ENCODE results near the gene RASD2. TPM values are rescaled to one million over a fixed set of nuclear protein-coding genes. Genes with fewer than 3 reads are reported as not detected.

Gene RASD2
- total and polyA plus RNA-seq, 9 donors: 0.24 to 4.4 (median 2.8) TPM

DNA sequence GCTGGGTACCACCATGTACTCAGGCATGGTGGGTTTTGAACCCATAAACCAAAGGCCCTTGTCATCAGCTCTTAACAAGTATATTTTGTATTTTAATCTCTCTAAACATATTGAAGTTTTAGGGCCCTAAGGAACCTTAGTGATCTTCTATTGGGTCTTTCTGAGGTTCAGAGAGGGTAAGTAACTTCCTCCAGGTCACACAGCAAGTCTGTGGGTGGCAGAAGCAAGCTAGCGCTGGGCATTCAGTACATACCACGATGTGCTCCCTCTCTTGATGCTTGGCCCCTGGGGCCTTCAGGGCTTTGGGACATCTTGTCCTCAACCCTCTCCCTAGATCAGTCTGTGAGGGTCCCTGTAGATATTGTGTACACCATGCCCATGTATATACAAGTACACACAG is 12.7 kb downstream of the RASD2 start:
- no peak overlapping the region for H3K27ac ChIP-seq
- 64 to 96% (median 91%) methylated on average over 2 of the region's 2 CpGs for WGBS, 3 donors
- no peak overlapping the region for H3K4me3 ChIP-seq
- H3K4me1 ChIP-seq (ENCODE audit: insufficient read depth): peaks cover 8% of the 10 kb centered on the region
- no peak for TF ChIP-seq EP300 (IDR thresholded peaks at IDR 0.05)
- TF ChIP-seq, protein P1, sequence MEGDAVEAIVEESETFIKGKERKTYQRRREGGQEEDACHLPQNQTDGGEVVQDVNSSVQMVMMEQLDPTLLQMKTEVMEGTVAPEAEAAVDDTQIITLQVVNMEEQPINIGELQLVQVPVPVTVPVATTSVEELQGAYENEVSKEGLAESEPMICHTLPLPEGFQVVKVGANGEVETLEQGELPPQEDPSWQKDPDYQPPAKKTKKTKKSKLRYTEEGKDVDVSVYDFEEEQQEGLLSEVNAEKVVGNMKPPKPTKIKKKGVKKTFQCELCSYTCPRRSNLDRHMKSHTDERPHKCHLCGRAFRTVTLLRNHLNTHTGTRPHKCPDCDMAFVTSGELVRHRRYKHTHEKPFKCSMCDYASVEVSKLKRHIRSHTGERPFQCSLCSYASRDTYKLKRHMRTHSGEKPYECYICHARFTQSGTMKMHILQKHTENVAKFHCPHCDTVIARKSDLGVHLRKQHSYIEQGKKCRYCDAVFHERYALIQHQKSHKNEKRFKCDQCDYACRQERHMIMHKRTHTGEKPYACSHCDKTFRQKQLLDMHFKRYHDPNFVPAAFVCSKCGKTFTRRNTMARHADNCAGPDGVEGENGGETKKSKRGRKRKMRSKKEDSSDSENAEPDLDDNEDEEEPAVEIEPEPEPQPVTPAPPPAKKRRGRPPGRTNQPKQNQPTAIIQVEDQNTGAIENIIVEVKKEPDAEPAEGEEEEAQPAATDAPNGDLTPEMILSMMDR (IDR thresholded peaks at IDR 0.05): no peak
- TF ChIP-seq POLR2A (IDR thresholded peaks at IDR 0.05): no peak
- intact Hi-C loops (cut with DNase I): no loop called here
- DNase-seq: no peak
- no peaks in the 10 kb centered on the region for H3K36me3 ChIP-seq
- no peaks in the 10 kb centered on the region for H3K27me3 ChIP-seq
- H3K9me3 ChIP-seq: no peaks in the 10 kb centered on the region

DNA sequence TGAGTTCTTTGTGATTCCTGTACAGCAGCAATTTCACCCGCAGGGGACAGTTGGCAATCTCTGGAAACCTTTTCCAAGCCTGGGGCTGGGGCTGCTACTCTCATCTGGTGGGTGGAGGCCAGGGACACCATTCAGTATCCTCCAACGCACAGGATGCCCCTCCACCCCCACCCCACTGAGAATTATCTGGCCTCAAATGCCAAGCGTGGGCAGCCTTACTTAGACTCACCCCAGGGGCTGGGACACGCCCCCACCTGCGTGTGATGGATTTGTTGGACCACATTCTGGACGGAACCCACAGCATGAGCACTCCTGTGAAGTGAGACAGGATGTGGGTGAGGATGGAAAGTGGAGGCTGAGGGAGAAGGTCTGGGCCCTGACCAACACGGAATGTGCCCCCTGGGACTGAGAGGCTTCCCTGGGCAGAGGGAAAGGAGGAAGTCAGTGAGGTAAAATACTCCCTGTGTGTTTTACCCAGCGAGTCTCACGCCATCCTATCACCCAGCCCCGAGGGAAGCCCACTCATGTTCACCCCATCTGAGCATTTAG is 13.7 kb downstream of the RASD2 start:
- DNase-seq: no peak
- H3K9me3 ChIP-seq: no peaks in the 10 kb centered on the region
- WGBS, 3 donors: 71 to 78% (median 72%) methylated on average over 10 of the region's 10 CpGs
- no peaks in the 10 kb centered on the region for H3K36me3 ChIP-seq
- H3K4me1 ChIP-seq (ENCODE audit: insufficient read depth): peaks cover 2% of the 10 kb centered on the region
- TF ChIP-seq POLR2A (IDR thresholded peaks at IDR 0.05) (no peak), EP300 (IDR thresholded peaks at IDR 0.05) (no peak)
- TF ChIP-seq, protein P1 (IDR thresholded peaks at IDR 0.05): no peak
- no peaks in the 10 kb centered on the region for H3K27me3 ChIP-seq
- H3K27ac ChIP-seq: no peak overlapping the region
- H3K4me3 ChIP-seq: no peak overlapping the region
- intact Hi-C loops (cut with DNase I): no loop called here

DNA sequence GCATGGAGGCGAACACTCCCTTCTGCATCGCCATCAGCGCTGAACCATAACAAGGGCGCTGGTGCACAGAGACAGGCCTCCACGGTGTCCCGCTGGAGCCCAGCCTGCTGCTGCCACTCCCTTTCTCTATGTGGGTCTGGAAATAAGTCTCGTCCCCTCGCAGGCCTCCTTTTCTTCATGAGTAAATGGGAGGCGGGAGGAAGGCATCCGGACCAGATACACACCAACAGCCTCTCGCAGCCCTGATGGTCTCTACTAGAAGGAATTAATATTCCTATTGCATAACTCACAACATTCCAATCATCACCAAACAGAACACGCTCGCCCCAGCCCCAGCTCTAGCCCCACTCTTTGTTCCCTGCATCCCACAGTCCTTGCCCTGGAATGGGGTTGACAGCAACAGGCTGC is 14.9 kb downstream of the RASD2 start:
- intact Hi-C loops (cut with DNase I): no loop called here
- no peak for TF ChIP-seq EP300 (IDR thresholded peaks at IDR 0.05)
- TF ChIP-seq, protein P1 (IDR thresholded peaks at IDR 0.05): no peak
- Histone ChIP-seq H3K9me3 (no peaks in the 10 kb centered on the region), H3K27me3 (no peaks in the 10 kb centered on the region), H3K36me3 (no peaks in the 10 kb centered on the region), H3K4me3 (no peak overlapping the region), H3K4me1 (ENCODE audit: insufficient read depth) (no peaks in the 10 kb centered on the region), H3K27ac (no peak overlapping the region)
- WGBS, 3 donors: 38 to 57% (median 49%) methylated on average over 13 of the region's 13 CpGs
- no peak for DNase-seq

DNA sequence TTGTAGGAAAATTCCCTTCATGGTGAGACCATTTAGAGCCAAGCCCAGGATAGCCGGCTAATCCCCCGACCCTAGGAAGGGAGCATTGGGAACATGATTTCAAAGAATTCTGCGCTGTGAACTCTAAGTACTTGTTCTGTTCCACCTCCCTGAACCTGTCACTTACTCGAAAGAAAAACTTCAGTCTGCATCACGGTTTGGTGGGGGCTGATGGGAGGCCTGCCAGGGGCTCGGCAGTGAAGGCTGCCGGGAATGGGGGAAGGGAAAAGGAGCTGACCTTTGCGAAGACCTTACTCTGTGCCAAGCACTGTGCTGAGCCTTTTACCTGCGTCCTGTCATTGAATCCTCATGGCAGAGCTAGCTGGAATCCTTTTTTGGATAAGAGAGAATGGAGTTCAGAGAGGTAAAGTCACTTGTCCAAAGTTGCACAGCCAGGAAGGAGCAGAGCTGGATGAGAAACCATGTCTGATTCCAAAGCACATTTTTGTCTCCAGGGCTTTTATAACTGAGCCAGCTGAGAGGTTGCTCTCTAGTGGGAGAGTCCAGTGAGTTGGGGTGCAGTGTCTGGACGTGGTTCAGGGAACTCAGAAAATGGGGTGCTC is 15.4 kb downstream of the RASD2 start:
- Histone ChIP-seq H3K27ac (no peak overlapping the region), H3K36me3 (no peaks in the 10 kb centered on the region), H3K4me1 (ENCODE audit: insufficient read depth) (no peaks in the 10 kb centered on the region), H3K27me3 (no peaks in the 10 kb centered on the region), H3K9me3 (no peaks in the 10 kb centered on the region), H3K4me3 (no peak overlapping the region)
- 46 to 50% (median 47%) methylated on average over 10 of the region's 10 CpGs for WGBS, 3 donors
- DNase-seq: no peak
- intact Hi-C loops (cut with DNase I): no loop called here
- TF ChIP-seq POLR2A (IDR thresholded peaks at IDR 0.05) (no peak), EP300 (IDR thresholded peaks at IDR 0.05) (no peak)
- TF ChIP-seq, protein P1 (IDR thresholded peaks at IDR 0.05): no peak
